Measurements from ENCODE around the gene LPCAT2.

Gene LPCAT2

GRCh38 chr16:55569025-55569424 is 60.2 kb downstream of the LPCAT2 start:
- Histone ChIP-seq H3K23ac (ENCODE audit: low read depth, low read length, poor library complexity) (no peak overlapping the region), H3K36me3 (replicated peaks in 1 of 2; ENCODE audit: control insufficient read depth in 2 of 2, insufficient read depth in 2 of 2, low read length in 2 of 2) (no peaks in the 10 kb centered on the region), H2AFZ (ENCODE audit: low read length) (no peak overlapping the region), H3K27ac (replicated peaks; ENCODE audit: low read length) (no peak overlapping the region), H3K27me3 (ENCODE audit: control insufficient read depth in 3 of 3, insufficient read depth in 3 of 3, low read depth in 1 of 3, low read length in 3 of 3) (no peaks in the 10 kb centered on the region), H2BK120ac (ENCODE audit: low read depth, low read length) (no peak overlapping the region), H4K8ac (ENCODE audit: low read depth, low read length) (no peak overlapping the region), H3K9ac (ENCODE audit: low read depth, low read length, poor library complexity) (no peak overlapping the region), H2BK15ac (ENCODE audit: low read length) (no peak overlapping the region), H2BK12ac (ENCODE audit: low read length) (no peak overlapping the region), H3K4me1 (ENCODE audit: control insufficient read depth in 2 of 2, insufficient read depth in 1 of 2, low read depth in 1 of 2, low read length in 2 of 2) (peaks cover 0 to 16% of the 10 kb centered on the region in 2 donors), H3K4ac (ENCODE audit: low read length) (no peak overlapping the region), H3K79me1 (ENCODE audit: low read depth, low read length) (no peaks in the 10 kb centered on the region), H3K4me2 (ENCODE audit: insufficient read depth, low read length, poor library complexity, severe bottlenecking) (no peak overlapping the region), H2BK5ac (ENCODE audit: low read length) (no peak overlapping the region), H3K18ac (ENCODE audit: low read length) (no peak overlapping the region), H2AK5ac (ENCODE audit: low read depth, low read length) (no peak overlapping the region), H3K4me3 (ENCODE audit: low read length in 2 of 2) (no peak overlapping the region), H3K9me3 (replicated peaks in 1 of 2; ENCODE audit: control insufficient read depth in 2 of 2, insufficient read depth in 1 of 2, low read depth in 1 of 2, low read length in 2 of 2) (no peaks in the 10 kb centered on the region), H4K91ac (ENCODE audit: low read depth, low read length, poor library complexity) (no peak overlapping the region), H3K14ac (ENCODE audit: low read length) (no peak overlapping the region)
- DNase-seq (ENCODE audit: low spot score): no peak
- no CpG with 5 or more reads among the region's 1 CpG for WGBS, 2 donors (ENCODE audit: extremely low coverage in 2 of 2, insufficient read length in 2 of 2, insufficient replicate concordance in 1 of 2)

- Histone ChIP-seq H3K9me3 (replicated peaks in 1 of 2; ENCODE audit: control insufficient read depth in 2 of 2, insufficient read depth in 1 of 2, low read depth in 1 of 2, low read length in 2 of 2) (no peaks in the 10 kb centered on the region), H3K23ac (ENCODE audit: low read depth, low read length, poor library complexity) (no peak overlapping the region), H3K4me1 (ENCODE audit: control insufficient read depth in 2 of 2, insufficient read depth in 1 of 2, low read depth in 1 of 2, low read length in 2 of 2) (peaks cover 0 to 16% of the 10 kb centered on the region in 2 donors), H3K4me2 (ENCODE audit: insufficient read depth, low read length, poor library complexity, severe bottlenecking) (no peak overlapping the region), H3K36me3 (replicated peaks in 1 of 2; ENCODE audit: control insufficient read depth in 2 of 2, insufficient read depth in 2 of 2, low read length in 2 of 2) (no peaks in the 10 kb centered on the region), H3K27ac (replicated peaks; ENCODE audit: low read length) (no peak overlapping the region), H3K14ac (ENCODE audit: low read length) (no peak overlapping the region), H2AFZ (ENCODE audit: low read length) (no peak overlapping the region), H2BK12ac (ENCODE audit: low read length) (no peak overlapping the region), H3K4me3 (ENCODE audit: low read length in 2 of 2) (no peak overlapping the region), H2AK5ac (ENCODE audit: low read depth, low read length) (no peak overlapping the region), H3K79me1 (ENCODE audit: low read depth, low read length) (no peaks in the 10 kb centered on the region), H3K27me3 (ENCODE audit: control insufficient read depth in 3 of 3, insufficient read depth in 3 of 3, low read depth in 1 of 3, low read length in 3 of 3) (no peaks in the 10 kb centered on the region), H2BK5ac (ENCODE audit: low read length) (no peak overlapping the region), H3K18ac (ENCODE audit: low read length) (no peak overlapping the region), H2BK15ac (ENCODE audit: low read length) (no peak overlapping the region), H3K4ac (ENCODE audit: low read length) (no peak overlapping the region), H3K9ac (ENCODE audit: low read depth, low read length, poor library complexity) (no peak overlapping the region), H2BK120ac (ENCODE audit: low read depth, low read length) (no peak overlapping the region), H4K91ac (ENCODE audit: low read depth, low read length, poor library complexity) (no peak overlapping the region), H4K8ac (ENCODE audit: low read depth, low read length) (no peak overlapping the region)
- DNase-seq (ENCODE audit: low spot score): no peak
- WGBS, 2 donors (ENCODE audit: extremely low coverage in 2 of 2, insufficient read length in 2 of 2, insufficient replicate concordance in 1 of 2): no CpG with 5 or more reads among the region's 5 CpGs
Observed at GRCh38 chr16:55570159-55570558, 61.3 kb downstream of the LPCAT2 start.

- Histone ChIP-seq H3K36me3 (replicated peaks in 1 of 2; ENCODE audit: control insufficient read depth in 2 of 2, insufficient read depth in 2 of 2, low read length in 2 of 2) (no peaks in the 10 kb centered on the region), H3K18ac (ENCODE audit: low read length) (no peak overlapping the region), H3K27ac (replicated peaks; ENCODE audit: low read length) (no peak overlapping the region), H2BK12ac (ENCODE audit: low read length) (no peak overlapping the region), H3K14ac (ENCODE audit: low read length) (no peak overlapping the region), H2AFZ (ENCODE audit: low read length) (peak overlapping the region; percentile 58), H4K8ac (ENCODE audit: low read depth, low read length) (no peak overlapping the region), H3K23ac (ENCODE audit: low read depth, low read length, poor library complexity) (no peak overlapping the region), H2BK120ac (ENCODE audit: low read depth, low read length) (no peak overlapping the region), H4K91ac (ENCODE audit: low read depth, low read length, poor library complexity) (no peak overlapping the region), H3K9ac (ENCODE audit: low read depth, low read length, poor library complexity) (no peak overlapping the region), H2BK15ac (ENCODE audit: low read length) (no peak overlapping the region), H3K4me2 (ENCODE audit: insufficient read depth, low read length, poor library complexity, severe bottlenecking) (no peak overlapping the region), H3K4me1 (ENCODE audit: control insufficient read depth in 2 of 2, insufficient read depth in 1 of 2, low read depth in 1 of 2, low read length in 2 of 2) (peaks cover 0 to 16% of the 10 kb centered on the region in 2 donors), H3K4me3 (ENCODE audit: low read length in 2 of 2) (no peak overlapping the region), H2AK5ac (ENCODE audit: low read depth, low read length) (no peak overlapping the region), H2BK5ac (ENCODE audit: low read length) (no peak overlapping the region), H3K9me3 (replicated peaks in 1 of 2; ENCODE audit: control insufficient read depth in 2 of 2, insufficient read depth in 1 of 2, low read depth in 1 of 2, low read length in 2 of 2) (no peaks in the 10 kb centered on the region), H3K4ac (ENCODE audit: low read length) (no peak overlapping the region), H3K27me3 (ENCODE audit: control insufficient read depth in 3 of 3, insufficient read depth in 3 of 3, low read depth in 1 of 3, low read length in 3 of 3) (no peaks in the 10 kb centered on the region), H3K79me1 (ENCODE audit: low read depth, low read length) (no peaks in the 10 kb centered on the region)
- no CpG with 5 or more reads among the region's 1 CpG for WGBS, 2 donors (ENCODE audit: extremely low coverage in 2 of 2, insufficient read length in 2 of 2, insufficient replicate concordance in 1 of 2)
- no peak for DNase-seq (ENCODE audit: low spot score)
Observed at GRCh38 chr16:55571191-55571897, 62.5 kb downstream of the LPCAT2 start.

- Histone ChIP-seq H3K27me3 (ENCODE audit: control insufficient read depth in 3 of 3, insufficient read depth in 3 of 3, low read depth in 1 of 3, low read length in 3 of 3) (no peaks in the 10 kb centered on the region), H3K9ac (ENCODE audit: low read depth, low read length, poor library complexity) (no peak overlapping the region), H2BK120ac (ENCODE audit: low read depth, low read length) (no peak overlapping the region), H3K23ac (ENCODE audit: low read depth, low read length, poor library complexity) (no peak overlapping the region), H3K4ac (ENCODE audit: low read length) (no peak overlapping the region), H2BK5ac (ENCODE audit: low read length) (no peak overlapping the region), H3K36me3 (replicated peaks in 1 of 2; ENCODE audit: control insufficient read depth in 2 of 2, insufficient read depth in 2 of 2, low read length in 2 of 2) (no peaks in the 10 kb centered on the region), H3K14ac (ENCODE audit: low read length) (peak overlapping the region; percentile 43), H3K4me3 (ENCODE audit: low read length in 2 of 2) (no peak overlapping the region), H3K4me2 (ENCODE audit: insufficient read depth, low read length, poor library complexity, severe bottlenecking) (no peak overlapping the region), H2AK5ac (ENCODE audit: low read depth, low read length) (no peak overlapping the region), H4K8ac (ENCODE audit: low read depth, low read length) (no peak overlapping the region), H3K79me1 (ENCODE audit: low read depth, low read length) (no peaks in the 10 kb centered on the region), H2AFZ (ENCODE audit: low read length) (no peak overlapping the region), H2BK12ac (ENCODE audit: low read length) (no peak overlapping the region), H3K27ac (replicated peaks; ENCODE audit: low read length) (no peak overlapping the region), H4K91ac (ENCODE audit: low read depth, low read length, poor library complexity) (no peak overlapping the region), H3K18ac (ENCODE audit: low read length) (no peak overlapping the region), H3K4me1 (ENCODE audit: control insufficient read depth in 2 of 2, insufficient read depth in 1 of 2, low read depth in 1 of 2, low read length in 2 of 2) (peaks cover 0 to 16% of the 10 kb centered on the region in 2 donors), H3K9me3 (replicated peaks in 1 of 2; ENCODE audit: control insufficient read depth in 2 of 2, insufficient read depth in 1 of 2, low read depth in 1 of 2, low read length in 2 of 2) (no peaks in the 10 kb centered on the region), H2BK15ac (ENCODE audit: low read length) (no peak overlapping the region)
- no peak for DNase-seq (ENCODE audit: low spot score)
- no CpG with 5 or more reads among the region's 4 CpGs for WGBS, 2 donors (ENCODE audit: extremely low coverage in 2 of 2, insufficient read length in 2 of 2, insufficient replicate concordance in 1 of 2)
Observed at GRCh38 chr16:55572439-55572838, 63.6 kb downstream of the LPCAT2 start.
